Activated T-cell treated with anti-CD3 and anti-CD28 coated beads, Interleukin-2, amount 50 U/mL, for 1 hour (primary cell): Measurements from ENCODE around the gene TEX19.
"Not testable (repeated sequence)": the region's sequence is repeated elsewhere in the genome, so short reads cannot be mapped to it uniquely, and the experiment has no call there.

Experiments used
- DNase-seq: peaks from one replicate; pipeline ENCODE4 v3.0.0-alpha.2; 2020

Gene TEX19

DNA sequence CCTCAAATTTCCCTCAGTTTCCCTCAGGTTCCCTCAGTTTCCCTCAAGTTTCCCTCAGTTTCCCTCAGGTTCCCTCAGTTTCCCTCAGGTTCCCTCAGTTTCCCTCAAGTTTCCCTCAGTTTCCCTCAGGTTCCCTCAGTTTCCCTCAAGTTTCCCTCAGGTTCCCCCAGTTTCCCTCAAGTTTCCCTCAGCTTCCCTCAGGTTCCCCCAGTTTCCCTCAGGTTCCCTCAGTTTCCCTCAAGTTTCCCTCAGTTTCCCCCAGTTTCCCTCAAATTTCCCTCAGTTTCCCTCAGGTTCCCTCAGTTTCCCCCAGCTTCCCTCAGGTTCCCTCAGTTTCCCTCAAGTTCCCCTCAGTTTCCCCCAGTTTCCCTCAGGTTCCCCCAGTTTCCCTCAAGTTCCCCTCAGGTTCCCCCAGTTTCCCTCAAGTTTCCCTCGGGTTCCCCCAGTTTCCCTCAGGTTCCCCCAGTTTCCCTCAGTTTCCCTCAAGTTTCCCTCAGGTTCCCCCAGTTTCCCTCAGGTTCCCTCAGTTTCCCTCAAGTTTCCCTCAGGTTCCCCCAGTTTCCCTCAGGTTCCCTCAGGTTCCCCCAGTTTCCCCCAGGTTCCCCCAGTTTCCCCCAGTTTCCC, 516 bp downstream of the TEX19 start:
- DNase-seq = not testable (repeated sequence)

DNA sequence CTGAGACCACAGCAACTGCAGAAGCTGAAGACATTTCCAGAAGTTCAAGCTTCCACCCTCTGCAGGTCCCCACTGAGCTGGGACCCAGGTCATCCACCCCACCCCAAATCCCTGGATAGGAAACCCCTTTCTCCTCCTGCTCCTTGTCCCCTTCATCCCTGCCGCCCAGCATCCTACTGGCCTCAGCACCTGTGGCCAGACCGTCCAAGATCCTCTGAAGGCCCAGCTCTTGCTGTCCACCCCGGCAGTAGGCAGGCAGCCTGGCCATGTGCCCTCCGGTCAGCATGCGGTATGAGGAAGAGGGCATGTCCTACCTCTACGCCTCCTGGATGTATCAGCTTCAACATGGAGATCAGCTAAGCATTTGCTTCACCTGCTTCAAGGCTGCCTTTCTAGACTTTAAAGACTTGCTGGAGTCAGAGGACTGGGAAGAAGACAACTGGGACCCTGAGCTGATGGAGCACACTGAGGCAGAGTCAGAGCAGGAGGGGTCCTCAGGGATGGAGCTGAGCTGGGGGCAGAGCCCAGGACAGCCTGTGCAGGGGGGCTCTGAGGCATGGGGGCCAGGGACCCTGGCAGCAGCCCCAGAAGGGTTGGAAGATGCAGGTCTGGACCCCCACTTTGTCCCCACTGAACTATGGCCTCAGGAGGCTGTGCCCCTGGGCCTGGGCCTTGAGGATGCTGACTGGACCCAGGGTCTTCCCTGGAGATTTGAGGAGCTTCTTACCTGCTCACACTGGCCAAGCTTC, 3.0 kb downstream of the TEX19 start:
- DNase-seq = no peak

DNA sequence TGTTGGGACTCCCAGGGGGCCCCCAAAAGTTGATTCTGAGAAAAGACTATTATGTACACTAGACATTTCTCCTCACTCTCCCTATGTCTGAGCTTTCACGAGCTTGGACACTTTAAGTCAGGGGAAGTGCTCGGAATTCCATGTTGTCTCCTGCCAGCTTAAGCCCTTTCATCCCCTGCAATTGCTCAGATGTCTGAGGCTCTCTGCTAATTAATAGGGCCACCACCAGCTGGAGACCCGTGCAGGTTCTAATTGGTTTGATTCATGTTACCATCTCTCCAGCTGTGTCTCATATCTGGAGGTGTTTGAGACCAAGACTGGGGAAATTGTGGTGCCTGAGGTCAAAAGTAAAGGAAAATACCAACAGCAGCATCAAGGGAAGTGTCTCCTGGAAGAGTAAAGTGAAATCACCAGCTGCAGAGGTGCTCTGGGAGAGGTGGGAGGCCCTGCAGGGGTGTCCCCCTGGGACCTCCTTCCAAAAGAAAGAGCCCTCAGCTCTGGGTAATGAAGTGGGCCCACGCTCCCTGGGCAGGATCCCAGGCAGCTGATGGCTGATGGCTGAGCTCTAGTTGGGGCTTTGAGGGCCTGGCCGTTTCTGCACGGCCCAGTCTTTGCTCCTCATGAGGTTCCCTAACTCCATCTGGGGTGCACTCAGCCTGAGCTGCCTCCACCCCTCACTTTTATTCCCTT, 6.7 kb downstream of the TEX19 start:
- no peak for DNase-seq

DNA sequence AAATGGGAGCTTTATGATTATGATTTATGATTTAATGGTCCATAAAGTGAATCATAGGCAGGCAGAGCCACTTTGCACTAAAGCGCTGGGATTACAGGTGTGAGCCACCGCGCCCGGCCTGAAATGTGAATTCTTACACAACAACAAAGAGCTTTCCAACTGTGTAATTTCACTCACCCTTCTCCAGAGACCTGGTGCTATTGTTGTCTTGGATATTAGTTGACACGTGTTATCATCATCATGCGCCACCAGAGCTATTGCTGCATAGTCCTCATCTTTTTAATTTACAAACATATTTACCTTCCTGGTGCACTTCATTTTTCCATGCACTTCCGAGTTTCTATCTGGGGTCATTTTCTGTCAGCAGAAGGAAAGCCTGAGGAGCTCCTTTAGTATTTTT, 7.7 kb downstream of the TEX19 start:
- DNase-seq = no peak

DNA sequence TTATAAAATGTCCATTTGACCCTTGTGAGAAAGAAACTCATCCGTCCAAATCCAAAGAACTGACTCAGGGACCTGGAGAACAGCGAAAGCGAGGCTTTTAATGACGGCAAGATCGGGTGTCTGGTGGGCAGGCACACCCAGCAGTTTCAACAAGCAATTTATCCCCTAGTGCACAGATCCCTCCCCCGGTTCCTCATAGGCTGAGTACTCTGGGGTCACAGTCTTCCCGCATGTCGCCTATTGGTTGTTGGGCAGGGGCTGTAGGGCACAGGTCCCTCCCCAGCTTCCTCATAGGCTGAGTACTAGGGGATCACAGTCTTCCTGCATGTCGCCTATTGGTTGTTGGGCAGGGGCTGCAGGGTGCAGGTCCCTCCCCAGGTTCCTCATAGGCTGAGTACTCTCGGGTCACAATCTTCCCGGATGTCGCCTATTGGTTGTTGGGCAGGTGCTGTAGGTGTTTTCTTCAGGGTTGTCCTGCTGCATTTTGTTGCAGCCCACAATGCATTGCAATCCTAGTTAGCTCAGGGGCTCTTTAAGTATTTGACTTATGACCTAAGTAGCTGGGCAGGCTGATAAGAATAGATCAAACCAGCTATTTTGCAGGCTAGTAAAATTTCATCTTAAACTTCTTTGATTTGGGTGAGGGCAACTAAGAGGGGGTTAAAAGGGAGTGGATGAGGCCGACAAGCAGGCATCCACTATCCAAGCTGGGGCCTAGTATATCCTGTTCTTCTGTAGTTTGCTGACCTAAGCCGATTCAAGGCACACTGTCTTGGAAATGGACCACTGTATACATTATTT, 8.9 kb downstream of the TEX19 start:
- DNase-seq = no peak

DNA sequence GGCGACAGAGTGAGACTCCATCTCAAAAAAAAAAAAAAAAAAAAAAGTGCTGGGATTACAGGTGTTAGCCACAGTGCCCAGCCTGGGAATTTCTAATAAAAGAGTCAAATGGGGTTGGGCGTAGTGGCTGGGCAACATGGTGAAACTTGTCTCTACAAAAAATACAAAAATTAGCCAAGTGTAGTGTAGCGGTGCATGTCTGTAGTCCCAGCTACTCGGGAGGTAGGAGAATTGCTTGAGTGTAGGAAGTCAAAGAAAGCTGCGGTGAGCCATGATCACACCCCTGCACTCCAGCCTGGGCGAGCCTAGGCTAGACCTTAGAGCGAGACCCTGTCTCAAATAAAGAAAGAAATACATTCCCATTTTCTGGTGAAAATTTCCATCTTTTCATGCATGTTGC, 10.2 kb downstream of the TEX19 start:
- DNase-seq = no peak

DNA sequence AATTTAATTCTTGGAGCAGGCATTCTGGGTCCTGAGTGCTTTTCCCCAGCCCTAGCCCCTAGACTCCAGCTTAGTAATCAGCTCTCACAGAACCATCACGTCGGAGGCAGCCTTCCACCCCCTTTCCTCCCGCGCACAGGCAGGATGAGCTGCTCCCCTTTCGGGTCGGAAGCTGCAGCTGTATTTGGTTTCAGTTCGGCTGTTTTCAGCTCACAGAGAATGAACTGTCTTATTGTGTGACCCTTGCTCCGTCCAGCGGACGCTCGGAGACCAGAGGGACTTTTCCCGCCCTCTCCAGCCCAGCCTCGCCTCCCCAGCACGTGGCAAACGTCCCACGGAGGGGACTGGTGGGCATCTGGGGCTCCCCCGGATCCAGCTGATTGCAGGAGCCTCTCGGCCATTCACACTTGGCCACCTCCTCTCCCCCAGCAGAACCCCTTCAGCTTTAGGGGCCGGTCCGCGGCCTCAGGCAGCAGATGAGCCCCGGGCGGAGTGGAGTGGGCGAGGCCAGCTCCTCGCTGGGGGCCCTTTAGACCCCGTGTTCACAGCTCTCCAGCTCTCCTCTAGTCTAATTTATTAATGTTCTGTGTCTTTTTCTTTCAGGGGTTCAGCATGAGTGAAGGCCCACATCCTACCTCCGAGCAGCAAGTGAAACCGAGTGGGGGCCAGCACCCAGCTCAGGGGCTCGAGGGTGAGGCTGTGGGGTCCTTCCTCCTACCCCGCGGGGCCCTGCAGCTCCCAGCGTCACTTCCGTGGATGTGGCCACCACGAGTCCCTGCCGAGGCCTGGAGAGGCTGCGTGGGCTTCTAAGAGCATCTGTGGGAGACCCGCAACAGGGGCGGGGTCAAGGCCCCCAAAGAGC, 11.7 kb downstream of the TEX19 start:
- no peak for DNase-seq

DNA sequence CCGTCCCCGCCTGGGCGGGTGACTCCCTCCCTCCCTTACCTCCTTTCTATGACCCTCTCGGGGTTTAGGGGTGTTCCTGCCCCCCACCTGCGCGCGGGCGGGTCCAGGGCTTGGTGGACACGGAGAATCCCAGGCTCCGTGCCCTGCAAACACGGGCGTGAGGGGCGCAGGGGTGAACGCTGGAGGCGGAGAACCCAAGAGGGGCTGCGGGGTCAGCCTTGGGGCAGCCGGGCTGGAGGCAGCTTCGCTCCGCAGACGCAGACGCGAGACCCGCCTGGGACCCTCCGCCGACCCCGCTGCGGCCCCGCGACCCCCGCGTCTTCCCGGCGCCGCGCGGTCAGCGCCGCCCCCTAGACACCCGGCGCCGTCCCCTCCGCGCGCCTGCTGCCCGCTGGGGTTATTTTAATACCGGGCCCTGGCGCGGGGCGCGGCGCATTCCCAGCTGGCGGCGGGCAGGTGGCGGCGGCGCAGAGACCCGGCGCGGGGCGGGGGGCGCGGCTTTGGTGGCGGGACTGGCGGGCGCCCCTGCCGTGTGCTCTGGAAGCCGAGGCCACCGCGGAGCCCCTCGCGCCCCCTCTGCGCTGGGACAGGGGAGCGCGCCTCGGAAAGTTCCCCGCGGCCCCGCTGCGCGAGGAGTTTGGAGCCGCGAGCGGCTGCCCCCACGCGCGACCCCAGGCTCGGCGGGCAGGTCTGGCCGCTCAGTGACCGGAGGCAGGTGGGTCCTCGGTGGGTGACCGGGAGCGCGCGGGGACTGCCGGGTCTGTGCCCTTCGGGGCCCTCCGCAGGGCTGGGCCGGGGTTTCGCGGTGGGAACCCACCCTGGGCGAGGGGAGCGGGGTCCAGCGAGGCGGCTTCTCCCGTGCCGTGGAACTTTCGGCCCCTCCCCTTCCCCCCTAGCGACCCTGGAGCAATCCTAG, 12.5 kb downstream of the TEX19 start, which contains the start of gene UTS2R:
UTS2R (plus strand) TSS at position 433 of the 916 bp plus-strand sequence. CDS start 2,560 bp downstream, outside the sequence.
- DNase-seq = no peak

DNA sequence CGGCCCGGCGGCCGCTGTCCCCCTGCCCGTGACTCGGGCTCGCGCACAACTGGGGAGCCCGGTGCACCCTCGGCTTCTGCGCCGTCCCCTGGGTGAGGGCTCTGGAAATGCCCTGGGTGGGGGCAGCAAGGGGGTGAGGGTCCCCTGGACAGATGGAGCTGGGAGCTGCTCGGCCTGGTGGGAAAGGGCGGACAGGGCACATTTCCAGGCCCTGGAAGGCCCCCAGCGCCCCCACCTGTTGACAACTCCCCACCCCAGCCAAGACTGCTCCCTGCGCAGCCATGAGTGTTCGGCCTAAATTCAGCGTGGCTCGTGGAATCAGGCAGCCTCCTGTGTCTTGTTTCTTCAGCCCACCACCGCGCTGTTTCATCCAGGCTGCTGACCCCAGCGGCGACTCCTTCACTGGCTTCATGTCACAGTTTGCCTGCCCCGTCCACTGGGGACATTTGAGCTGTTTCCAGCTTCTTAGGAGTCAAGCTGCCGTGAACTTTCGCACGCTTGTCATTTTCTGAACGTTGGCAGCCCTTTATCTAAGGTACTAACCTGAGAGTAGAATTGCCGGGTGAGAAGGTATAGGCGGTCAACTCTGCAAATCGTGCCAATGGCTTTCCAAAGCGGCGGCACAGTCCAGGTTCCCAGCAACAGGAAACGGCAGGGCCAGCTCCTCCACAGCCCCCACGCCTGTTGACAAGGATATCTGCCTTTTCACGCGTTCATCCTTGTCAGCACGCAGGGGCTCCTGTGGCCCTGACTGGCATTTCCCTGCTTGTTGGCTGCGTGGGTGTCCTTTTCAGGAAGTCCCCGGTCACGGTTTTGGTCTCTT, 13.4 kb downstream of the TEX19 start:
- no peak for DNase-seq

DNA sequence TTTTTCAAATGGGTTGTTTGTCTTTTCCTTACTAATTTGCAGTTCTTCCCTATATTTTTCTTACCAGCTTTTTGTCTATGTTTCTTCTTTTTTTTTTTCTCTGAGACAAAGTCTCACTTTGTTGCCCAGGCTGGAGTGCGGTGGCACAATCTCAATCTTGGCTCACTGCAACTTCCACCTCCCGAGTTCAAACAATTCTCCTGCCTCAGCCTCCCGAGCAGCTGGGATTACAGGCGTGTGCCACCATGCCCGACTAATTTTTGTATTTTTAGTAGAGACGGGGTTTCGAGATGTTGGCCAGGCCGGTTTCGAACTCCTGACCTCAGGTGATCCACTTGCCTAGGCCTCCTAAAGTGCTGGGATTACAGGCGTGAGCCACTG, 14.0 kb downstream of the TEX19 start:
- DNase-seq = not testable (repeated sequence)

DNA sequence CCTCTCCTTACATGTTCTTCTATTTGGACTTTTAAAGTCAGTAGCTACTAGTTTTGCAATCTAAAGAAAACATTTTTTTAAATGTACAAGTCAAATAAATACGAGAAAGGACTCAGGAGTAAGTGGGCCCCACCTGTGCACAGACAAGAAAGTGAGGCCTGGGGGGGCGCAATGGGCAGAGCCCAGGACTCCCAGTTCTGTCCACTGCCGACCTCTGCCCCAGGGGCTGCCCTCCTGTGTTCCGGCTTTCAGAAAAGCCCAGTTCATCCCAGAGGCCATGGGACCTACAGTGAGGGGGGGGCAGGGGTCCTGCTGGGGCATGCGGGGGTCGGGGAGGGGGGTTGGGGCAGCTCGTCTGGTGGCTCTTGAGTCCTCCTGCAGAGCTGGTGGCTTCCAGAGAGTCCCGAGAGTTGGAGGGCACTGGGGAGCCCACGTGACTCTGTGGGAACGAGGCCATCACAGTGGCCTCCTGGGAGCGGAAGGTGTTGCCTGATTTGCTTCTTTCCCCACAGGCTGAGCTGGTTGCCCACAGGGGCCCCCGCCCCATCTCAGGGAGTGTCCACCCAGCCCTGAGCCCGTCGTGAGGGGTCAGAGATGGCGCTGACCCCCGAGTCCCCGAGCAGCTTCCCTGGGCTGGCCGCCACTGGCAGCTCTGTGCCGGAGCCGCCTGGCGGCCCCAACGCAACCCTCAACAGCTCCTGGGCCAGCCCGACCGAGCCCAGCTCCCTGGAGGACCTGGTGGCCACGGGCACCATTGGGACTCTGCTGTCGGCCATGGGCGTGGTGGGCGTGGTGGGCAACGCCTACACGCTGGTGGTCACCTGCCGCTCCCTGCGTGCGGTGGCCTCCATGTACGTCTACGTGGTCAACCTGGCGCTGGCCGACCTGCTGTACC, 14.9 kb downstream of the TEX19 start:
- DNase-seq = no peak

DNA sequence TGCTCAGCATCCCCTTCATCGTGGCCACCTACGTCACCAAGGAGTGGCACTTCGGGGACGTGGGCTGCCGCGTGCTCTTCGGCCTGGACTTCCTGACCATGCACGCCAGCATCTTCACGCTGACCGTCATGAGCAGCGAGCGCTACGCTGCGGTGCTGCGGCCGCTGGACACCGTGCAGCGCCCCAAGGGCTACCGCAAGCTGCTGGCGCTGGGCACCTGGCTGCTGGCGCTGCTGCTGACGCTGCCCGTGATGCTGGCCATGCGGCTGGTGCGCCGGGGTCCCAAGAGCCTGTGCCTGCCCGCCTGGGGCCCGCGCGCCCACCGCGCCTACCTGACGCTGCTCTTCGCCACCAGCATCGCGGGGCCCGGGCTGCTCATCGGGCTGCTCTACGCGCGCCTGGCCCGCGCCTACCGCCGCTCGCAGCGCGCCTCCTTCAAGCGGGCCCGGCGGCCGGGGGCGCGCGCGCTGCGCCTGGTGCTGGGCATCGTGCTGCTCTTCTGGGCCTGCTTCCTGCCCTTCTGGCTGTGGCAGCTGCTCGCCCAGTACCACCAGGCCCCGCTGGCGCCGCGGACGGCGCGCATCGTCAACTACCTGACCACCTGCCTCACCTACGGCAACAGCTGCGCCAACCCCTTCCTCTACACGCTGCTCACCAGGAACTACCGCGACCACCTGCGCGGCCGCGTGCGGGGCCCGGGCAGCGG, 15.7 kb downstream of the TEX19 start:
- DNase-seq = no peak

DNA sequence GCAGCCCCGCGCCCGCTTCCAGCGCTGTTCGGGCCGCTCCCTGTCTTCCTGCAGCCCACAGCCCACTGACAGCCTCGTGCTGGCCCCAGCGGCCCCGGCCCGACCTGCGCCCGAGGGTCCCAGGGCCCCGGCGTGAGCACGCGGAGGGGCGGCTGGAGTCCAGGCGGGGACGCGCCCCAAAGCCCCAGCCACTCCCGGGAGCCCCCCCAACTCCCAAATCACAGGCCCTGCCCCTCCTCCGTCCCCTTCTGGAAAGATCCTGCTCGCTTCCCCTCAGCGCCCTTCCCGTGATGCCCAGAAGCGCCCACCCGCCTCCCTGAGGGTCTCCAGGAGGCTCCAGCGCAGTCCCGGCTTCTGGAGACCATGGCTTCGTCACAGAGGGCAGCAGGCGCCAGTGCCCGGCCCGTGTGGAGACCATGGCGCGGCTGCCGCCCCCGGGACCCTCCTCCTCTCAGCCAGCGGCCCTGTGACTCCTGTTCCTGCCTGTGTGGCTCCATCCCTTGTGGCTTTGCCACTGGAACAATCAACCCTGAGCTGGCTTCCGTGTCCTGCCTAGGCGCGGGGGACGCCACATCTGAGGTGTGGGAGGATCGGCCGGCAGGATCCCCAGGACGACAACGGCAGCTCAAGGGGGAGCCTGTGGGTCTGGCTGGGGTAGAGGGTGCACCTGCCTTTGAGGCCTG, 16.5 kb downstream of the TEX19 start:
- DNase-seq = no peak

DNA sequence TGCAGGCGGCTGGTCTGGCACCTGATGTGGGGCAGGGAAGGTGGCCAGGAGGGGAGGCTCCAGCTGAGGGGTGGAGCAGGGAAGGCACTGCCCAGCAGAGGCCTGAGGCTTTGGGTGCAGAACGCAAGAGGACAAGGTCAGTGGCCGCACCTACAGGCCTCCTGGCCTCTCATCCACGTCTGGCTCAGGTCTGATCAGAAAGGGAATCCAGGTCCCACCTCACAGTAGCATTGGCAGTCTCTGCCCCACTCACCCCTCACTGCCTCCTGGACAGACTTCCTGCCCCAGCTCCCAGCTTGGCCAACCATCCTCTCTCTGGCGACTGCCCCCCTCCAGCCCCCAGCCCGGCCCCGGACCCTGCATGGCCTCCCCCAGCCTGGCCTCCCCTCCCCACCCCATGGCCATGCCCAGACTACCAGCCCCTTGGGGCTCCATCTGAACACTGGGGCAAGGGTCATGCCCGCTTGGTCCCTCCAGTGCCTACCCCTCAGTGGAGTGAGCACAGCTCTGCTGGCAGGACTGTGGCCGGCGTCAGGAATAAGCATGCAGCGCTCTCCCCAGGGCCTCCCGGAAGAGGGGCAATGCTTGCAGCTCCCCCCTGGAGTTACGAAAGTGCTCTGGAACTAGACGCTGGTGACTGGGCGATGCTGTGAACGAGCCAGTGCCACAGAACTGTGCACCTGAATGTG, 17.1 kb downstream of the TEX19 start:
- no peak for DNase-seq

DNA sequence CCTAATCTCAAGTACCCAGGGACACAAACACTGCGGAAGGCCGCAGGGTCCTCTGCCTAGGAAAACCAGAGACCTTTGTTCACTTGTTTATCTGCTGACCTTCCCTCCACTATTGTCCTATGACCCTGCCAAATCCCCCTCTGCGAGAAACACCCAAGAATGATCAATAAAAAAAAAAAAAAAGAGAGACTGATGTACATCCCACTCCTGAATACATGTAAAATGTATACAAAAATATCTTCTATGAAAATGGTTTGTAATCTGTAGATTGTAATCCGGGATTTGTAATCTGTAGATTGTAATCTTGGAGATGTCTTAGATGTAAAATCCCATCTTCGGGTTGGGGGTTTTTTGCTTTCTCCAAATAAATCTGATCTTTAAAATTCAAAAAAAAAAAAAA, 18.2 kb downstream of the TEX19 start:
- not testable (repeated sequence) for DNase-seq

DNA sequence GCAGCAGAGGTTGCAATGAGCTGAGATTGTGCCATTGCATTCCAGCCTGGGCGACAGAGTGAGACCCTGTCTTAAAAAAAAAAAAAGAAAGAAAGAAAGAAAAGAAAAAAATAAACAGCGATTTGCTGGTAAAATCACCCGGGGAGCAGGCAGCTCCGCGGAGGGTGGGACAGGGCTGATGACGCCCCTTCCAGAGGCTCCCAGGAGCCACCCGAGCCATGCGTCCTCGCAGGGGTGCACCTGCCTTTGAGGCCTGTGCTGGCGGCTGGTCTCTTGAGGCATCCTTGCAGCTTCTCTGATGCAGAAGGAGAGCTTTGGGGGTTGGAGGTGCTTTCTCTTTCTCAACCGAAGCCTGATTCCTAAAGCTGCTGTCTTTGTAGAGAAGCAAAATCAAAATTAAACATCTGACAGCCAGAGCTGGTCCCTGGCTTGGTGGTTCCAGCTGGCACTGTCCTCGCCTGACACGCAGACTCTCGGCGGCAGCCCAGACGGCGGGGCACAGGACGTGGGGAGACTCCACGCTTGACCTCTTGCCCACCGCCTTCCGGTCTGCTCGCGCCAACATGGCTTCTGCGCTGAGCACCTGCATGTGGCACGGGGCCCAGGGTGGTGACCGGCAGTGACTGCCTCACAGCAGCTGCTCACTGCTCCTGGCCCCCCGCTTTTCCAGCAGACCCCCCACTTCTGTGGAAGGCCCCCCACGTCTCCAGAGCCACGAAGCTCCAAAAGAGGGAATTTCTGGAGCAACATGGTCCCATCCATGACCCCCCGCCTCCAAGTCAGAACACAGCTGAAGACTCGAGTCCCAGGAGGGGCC, 19.1 kb downstream of the TEX19 start:
- DNase-seq = no peak

DNA sequence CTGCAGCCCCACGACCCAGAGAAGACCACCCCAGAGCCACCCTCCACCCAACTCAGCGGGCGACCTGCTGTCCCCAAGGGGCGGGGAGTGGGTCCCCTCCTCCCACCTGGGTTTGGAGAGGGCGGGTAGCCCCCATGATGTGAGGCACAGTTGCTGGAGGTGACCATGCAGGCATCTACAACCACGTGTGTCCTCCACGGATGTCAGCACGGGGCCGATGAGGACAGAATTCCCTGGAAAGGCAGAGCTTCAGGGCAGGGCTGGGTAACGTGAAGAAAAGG, 19.6 kb downstream of the TEX19 start:
- DNase-seq = no peak
